HCT116 (cell line): ENCODE results near the gene CSNK1D. TPM values are rescaled to one million over a fixed set of nuclear protein-coding genes. Genes with fewer than 3 reads are reported as not detected.

Experiments
- ATAC-seq: fragments of 200-7000 bp; cut with Tn5 transposase; 2 replicates; pipeline ENCODE4 v1.9.1; 2020; ENCODE audit warnings: mild to moderate bottlenecking, moderate library complexity
- BruUV-seq: library from RNA; stranded (reverse); fragments of 400-500 nt; replicated peaks from 2 replicates; lab custom pipeline; 2021; lab: Mats Ljungman, UMichigan
- CTCF ChIA-PET: fragments of 300-600 bp; sonication (Branson Sonifier 250); formaldehyde crosslinking; loops from one replicate; lab custom pipeline; 2021; ENCODE audit warnings: antibody characterized with exemption; lab: Charles Lee
- POLR2A ChIA-PET: fragments of 300-600, 350-600 bp; sonication (Branson Sonifier 250); formaldehyde crosslinking; loops from one replicate; lab custom pipeline; 2021; ENCODE audit warnings: antibody characterized with exemption; lab: Charles Lee
- RAD21 ChIA-PET, 2 experiments: fragments of 300-600 bp; sonication (Branson Sonifier 250); formaldehyde crosslinking; loops; one replicate each; lab custom pipeline; 2023; ENCODE audit warnings: low total read pairs in 2 of 2; ENCODE audit not compliant: uncharacterized antibody in 2 of 2, unreplicated experiment in 2 of 2, low non-redundant PET in 1 of 2; lab: Charles Lee
- DNase-seq: peaks from one replicate; pipeline ENCODE4 v3.0.0-alpha.2; 2010; ENCODE audit warnings: low read depth, low spot score
- H2AFZ ChIP-seq: fragments of 200-600 bp; shearing (Covaris generic), sonication (generic); 2 replicates; pipeline ENCODE4 v1.6.1; 2017; ENCODE audit warnings: low read depth, mixed run types, mixed read lengths, antibody characterized with exemption, low read length; ENCODE audit not compliant: poor library complexity, severe bottlenecking
- H3K27ac ChIP-seq: 2 replicates; pipeline ENCODE4 v1.5.1; 2012; ENCODE audit warnings: low read depth, low read length
- H3K27me3 ChIP-seq: fragments of 200-600 bp; sonication (generic); 2 replicates; pipeline ENCODE4 v1.6.1; 2016; ENCODE audit warnings: mixed run types, low read length, mixed read lengths; ENCODE audit not compliant: insufficient read depth
- H3K36me3 ChIP-seq, 2 experiments: fragments of 200-500 bp in 1 of 2; fragments of 200-600 bp in 1 of 2; sonication (Bioruptor generic) in 1 of 2; sonication (generic) in 1 of 2; 2 replicates each; pipeline versions ENCODE4 v1.5.1 to v1.6.1; 2014 to 2016; ENCODE audit warnings: low read length in 2 of 2, inconsistent platforms in 1 of 2, mixed read lengths in 1 of 2, mixed run types in 1 of 2; ENCODE audit not compliant: insufficient read depth in 2 of 2, control insufficient read depth in 1 of 2
- H3K4me1 ChIP-seq, 2 experiments: fragments of 200-600 bp in 1 of 2; sonication (generic) in 1 of 2; 2 replicates each; pipeline versions ENCODE4 v1.5.1 to v1.6.1; 2012 to 2017; ENCODE audit warnings: low read length in 2 of 2, inconsistent platforms in 1 of 2, mild to moderate bottlenecking in 1 of 2, mixed read lengths in 1 of 2, mixed run types in 1 of 2, moderate library complexity in 1 of 2; ENCODE audit not compliant: insufficient read depth in 2 of 2, control insufficient read depth in 1 of 2
- H3K4me2 ChIP-seq: fragments of 200-600 bp; sonication (generic); 2 replicates; pipeline ENCODE4 v1.6.1; 2017; ENCODE audit warnings: mixed run types, low read length, mixed read lengths
- H3K4me3 ChIP-seq, 2 experiments: fragments of 200-600 bp in 1 of 2; sonication (generic) in 1 of 2; replicated peaks in 1 of 2; 2 replicates each; pipeline ENCODE4 v1.5.1; 2011 to 2016; ENCODE audit warnings: low read length in 2 of 2, control low read depth in 1 of 2, low read depth in 1 of 2, mild to moderate bottlenecking in 1 of 2, mixed read lengths in 1 of 2, mixed run types in 1 of 2
- H3K79me2 ChIP-seq: fragments of 200-600 bp; sonication (generic); 2 replicates; pipeline ENCODE4 v1.6.1; 2017; ENCODE audit warnings: mild to moderate bottlenecking, mixed run types, low read length, moderate library complexity, mixed read lengths; ENCODE audit not compliant: insufficient read depth
- H3K9ac ChIP-seq: fragments of 200-600 bp; sonication (generic); 2 replicates; pipeline ENCODE4 v1.6.1; 2016; ENCODE audit warnings: low read length, mixed read lengths
- H3K9me2 ChIP-seq: fragments of 200-600 bp; sonication (generic), shearing (Covaris generic); 2 replicates; pipeline ENCODE4 v1.6.1; 2017; ENCODE audit warnings: mixed run types, mild to moderate bottlenecking, moderate library complexity; ENCODE audit not compliant: insufficient read depth
- H3K9me3 ChIP-seq, 2 experiments: fragments of 200-500 bp in 1 of 2; fragments of 200-600 bp in 1 of 2; sonication (Bioruptor generic) in 1 of 2; sonication (generic) in 1 of 2; 2 replicates each; pipeline ENCODE4 v1.6.1; 2014 to 2017; ENCODE audit warnings: low read length in 2 of 2, mixed read lengths in 2 of 2, inconsistent platforms in 1 of 2, low read depth in 1 of 2, mild to moderate bottlenecking in 1 of 2, mixed run types in 1 of 2, moderate library complexity in 1 of 2; ENCODE audit not compliant: control insufficient read depth in 1 of 2, insufficient read depth in 1 of 2
- H4K20me1 ChIP-seq: fragments of 200-600 bp; sonication (generic), shearing (Covaris generic); 2 replicates; pipeline ENCODE4 v1.6.1; 2017; ENCODE audit warnings: mixed run types, mild to moderate bottlenecking, moderate library complexity; ENCODE audit not compliant: insufficient read depth
- RAD21 ChIP-seq: IDR thresholded peaks from 2 replicates; pipeline ENCODE4 v1.6.1; 2012; ENCODE audit warnings: low read depth, mild to moderate bottlenecking
- YY1 ChIP-seq: IDR thresholded peaks from 2 replicates; pipeline ENCODE4 v1.6.1; 2011; ENCODE audit warnings: low read length, low read depth, moderate library complexity, mild to moderate bottlenecking; ENCODE audit not compliant: insufficient replicate concordance; ENCODE audit errors: extremely low read depth
- ZNF274 ChIP-seq: fragments of 200-500 bp; sonication (Bioruptor generic); IDR thresholded peaks from 2 replicates; pipeline ENCODE4 v1.6.1; 2014; ENCODE audit warnings: mild to moderate bottlenecking, low read depth, low read length, inconsistent platforms
- intact Hi-C: fragments of 100-400 bp; cut with micrococcal nuclease; formaldehyde crosslinking; loops from 2 replicates; pipeline ENCODE4 v1.10.0; 2022
- total RNA-seq: library from RNA; stranded (reverse); gene quantifications from one replicate; pipeline ENCODE4 v1.2.1, GENCODE V29; 2021; ENCODE audit not compliant: unreplicated experiment
- TF ChIP-seq, protein P1 (sequence below): IDR thresholded peaks from 2 replicates; pipeline ENCODE4 v1.6.1; 2012
- TF ChIP-seq, protein P2 (sequence below): IDR thresholded peaks from 2 replicates; pipeline ENCODE4 v1.6.1; 2012; ENCODE audit warnings: low read depth

CSNK1D gene
- total RNA-seq, 1 experiment from 2014 or later: 176 TPM

DNA sequence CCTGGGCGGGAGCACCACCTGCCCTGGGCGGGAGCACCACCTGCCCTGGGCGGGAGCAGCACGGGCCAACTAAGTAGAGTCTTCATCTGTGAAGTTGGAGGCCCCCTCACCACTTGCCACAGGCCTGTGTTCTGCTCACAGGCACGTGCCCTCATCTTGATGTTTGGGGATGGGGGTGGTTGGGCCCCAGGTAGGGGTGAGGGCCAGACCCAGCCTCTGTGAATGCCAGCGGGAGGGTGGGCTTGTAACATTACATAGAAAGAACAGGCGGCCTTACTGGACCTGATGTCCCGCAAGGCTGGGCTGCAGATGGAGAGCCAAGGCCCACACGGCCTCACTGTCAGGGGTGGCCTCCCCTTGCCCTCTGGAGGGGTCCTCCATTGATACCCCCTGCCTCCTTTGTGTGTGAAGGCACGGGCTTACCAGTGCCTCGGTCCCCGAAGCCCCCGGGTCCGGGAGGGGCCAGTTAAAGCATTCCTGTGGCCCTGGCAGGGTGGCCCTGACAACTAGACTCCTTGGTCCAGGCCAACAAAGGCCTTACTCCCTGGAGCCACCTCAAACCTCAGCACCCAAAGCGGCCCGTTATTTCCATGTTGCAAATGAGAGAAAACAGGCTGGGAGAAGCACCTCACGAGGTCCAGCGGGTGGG lies 45.7 kb downstream of the CSNK1D start:
- H3K4me3 ChIP-seq: peak overlapping the region; percentile 99 to 100
- peak overlapping the region; percentile 100 for H3K9ac ChIP-seq
- intact Hi-C loops: no loop called here
- ChIA-PET POLR2A (no interaction called here), RAD21 (no interaction called here), CTCF (interaction anchor here (1.3 kb wide), 1 partner anchor 22 kb away, joined by 6 read pairs; no protein-coding TSS in a partner anchor)
- peak overlapping the region; percentile 91 for H3K4me2 ChIP-seq
- H4K20me1 ChIP-seq: peaks cover 13% of the 10 kb centered on the region; the same call in 1 of the 2 replicates
- H3K79me2 ChIP-seq: peaks cover 43% of the 10 kb centered on the region
- peak overlapping the region; percentile 98 for H3K27ac ChIP-seq
- no peaks in the 10 kb centered on the region for H3K9me2 ChIP-seq
- ATAC-seq (no peak), DNase-seq (no peak)
- no peak overlapping the region for H2AFZ ChIP-seq
- peaks cover 0 to 25% of the 10 kb centered on the region in 2 experiments; a peak in 2 of 4 replicates for H3K36me3 ChIP-seq
- no peaks in the 10 kb centered on the region for H3K27me3 ChIP-seq
- BruUV-seq: TSS peak; percentile 79
- H3K4me1 ChIP-seq: peaks cover 29 to 62% of the 10 kb centered on the region in 2 experiments
- TF ChIP-seq, protein P1, sequence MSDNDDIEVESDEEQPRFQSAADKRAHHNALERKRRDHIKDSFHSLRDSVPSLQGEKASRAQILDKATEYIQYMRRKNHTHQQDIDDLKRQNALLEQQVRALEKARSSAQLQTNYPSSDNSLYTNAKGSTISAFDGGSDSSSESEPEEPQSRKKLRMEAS: no peak
- TF ChIP-seq RAD21: no peak
- no peak for TF ChIP-seq ZNF274
- TF ChIP-seq, protein P2, sequence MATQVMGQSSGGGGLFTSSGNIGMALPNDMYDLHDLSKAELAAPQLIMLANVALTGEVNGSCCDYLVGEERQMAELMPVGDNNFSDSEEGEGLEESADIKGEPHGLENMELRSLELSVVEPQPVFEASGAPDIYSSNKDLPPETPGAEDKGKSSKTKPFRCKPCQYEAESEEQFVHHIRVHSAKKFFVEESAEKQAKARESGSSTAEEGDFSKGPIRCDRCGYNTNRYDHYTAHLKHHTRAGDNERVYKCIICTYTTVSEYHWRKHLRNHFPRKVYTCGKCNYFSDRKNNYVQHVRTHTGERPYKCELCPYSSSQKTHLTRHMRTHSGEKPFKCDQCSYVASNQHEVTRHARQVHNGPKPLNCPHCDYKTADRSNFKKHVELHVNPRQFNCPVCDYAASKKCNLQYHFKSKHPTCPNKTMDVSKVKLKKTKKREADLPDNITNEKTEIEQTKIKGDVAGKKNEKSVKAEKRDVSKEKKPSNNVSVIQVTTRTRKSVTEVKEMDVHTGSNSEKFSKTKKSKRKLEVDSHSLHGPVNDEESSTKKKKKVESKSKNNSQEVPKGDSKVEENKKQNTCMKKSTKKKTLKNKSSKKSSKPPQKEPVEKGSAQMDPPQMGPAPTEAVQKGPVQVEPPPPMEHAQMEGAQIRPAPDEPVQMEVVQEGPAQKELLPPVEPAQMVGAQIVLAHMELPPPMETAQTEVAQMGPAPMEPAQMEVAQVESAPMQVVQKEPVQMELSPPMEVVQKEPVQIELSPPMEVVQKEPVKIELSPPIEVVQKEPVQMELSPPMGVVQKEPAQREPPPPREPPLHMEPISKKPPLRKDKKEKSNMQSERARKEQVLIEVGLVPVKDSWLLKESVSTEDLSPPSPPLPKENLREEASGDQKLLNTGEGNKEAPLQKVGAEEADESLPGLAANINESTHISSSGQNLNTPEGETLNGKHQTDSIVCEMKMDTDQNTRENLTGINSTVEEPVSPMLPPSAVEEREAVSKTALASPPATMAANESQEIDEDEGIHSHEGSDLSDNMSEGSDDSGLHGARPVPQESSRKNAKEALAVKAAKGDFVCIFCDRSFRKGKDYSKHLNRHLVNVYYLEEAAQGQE: no peak
- no peak for TF ChIP-seq YY1
- H3K9me3 ChIP-seq: peaks cover 0 to 3% of the 10 kb centered on the region in 2 experiments; a peak in 1 of 4 replicates
